ENCODE results near the gene CUL4A.

DNA sequence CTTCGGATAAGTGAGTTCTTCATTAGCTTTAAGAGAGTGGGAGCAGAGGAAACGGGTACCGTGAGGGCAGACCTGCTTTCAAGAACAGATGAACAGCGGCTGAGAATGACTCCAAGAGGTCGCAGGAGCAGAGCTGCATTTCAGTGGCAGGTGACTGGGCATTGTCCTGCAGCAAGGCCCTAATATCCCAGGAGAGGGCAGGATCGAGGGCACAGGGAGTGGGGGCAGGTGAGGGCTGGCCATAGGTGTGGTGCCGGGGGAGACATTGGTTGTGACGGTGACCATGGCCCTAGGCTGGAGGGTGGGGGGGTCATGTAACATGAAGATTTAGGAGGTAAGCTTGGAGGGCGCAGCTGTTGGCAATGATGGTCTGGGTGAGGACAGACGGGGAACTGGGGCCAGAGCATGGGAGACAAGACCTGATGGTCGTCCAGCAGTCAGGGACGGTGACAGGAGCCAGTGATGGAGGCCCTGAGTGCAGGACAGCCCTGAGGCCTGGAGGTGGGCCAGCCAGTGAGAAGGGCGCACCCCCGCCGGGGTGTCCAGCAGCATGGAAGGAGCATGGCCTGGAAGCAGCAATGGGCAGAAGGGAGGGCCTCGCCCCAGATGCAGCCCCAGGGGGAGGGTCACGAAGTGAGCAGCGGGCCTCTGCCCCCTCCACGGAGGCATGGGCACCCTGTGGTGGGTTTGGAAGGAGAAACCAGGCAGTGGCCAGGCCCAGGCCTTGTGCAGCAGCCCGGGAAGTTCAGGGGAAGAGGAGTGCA is 58.4 kb downstream of the CUL4A start:
- TF ChIP-seq POLR2A (IDR thresholded peaks at IDR 0.05) = no peak
- TF ChIP-seq, protein P1, sequence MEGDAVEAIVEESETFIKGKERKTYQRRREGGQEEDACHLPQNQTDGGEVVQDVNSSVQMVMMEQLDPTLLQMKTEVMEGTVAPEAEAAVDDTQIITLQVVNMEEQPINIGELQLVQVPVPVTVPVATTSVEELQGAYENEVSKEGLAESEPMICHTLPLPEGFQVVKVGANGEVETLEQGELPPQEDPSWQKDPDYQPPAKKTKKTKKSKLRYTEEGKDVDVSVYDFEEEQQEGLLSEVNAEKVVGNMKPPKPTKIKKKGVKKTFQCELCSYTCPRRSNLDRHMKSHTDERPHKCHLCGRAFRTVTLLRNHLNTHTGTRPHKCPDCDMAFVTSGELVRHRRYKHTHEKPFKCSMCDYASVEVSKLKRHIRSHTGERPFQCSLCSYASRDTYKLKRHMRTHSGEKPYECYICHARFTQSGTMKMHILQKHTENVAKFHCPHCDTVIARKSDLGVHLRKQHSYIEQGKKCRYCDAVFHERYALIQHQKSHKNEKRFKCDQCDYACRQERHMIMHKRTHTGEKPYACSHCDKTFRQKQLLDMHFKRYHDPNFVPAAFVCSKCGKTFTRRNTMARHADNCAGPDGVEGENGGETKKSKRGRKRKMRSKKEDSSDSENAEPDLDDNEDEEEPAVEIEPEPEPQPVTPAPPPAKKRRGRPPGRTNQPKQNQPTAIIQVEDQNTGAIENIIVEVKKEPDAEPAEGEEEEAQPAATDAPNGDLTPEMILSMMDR (IDR thresholded peaks at IDR 0.05) = no peak

All from Peyer's patch (tissue), 4 donors.